VCaP (cell line): Measurements from ENCODE around the gene LILRB5.
"Not testable (repeated sequence)": the region's sequence is repeated elsewhere in the genome, so short reads cannot be mapped to it uniquely, and the experiment has no call there.

Source experiments
- H3K27ac ChIP-seq: fragments of 450-650 bp; 2 replicates; pipeline ENCODE4 v1.5.1; 2017
- TF ChIP-seq, protein P1 (sequence below): fragments of 450-650 bp; conservative IDR thresholded peaks from 2 replicates; pipeline ENCODE4 v1.5.1; 2017; ENCODE audit warnings: mild to moderate bottlenecking, moderate library complexity

The LILRB5 gene

DNA sequence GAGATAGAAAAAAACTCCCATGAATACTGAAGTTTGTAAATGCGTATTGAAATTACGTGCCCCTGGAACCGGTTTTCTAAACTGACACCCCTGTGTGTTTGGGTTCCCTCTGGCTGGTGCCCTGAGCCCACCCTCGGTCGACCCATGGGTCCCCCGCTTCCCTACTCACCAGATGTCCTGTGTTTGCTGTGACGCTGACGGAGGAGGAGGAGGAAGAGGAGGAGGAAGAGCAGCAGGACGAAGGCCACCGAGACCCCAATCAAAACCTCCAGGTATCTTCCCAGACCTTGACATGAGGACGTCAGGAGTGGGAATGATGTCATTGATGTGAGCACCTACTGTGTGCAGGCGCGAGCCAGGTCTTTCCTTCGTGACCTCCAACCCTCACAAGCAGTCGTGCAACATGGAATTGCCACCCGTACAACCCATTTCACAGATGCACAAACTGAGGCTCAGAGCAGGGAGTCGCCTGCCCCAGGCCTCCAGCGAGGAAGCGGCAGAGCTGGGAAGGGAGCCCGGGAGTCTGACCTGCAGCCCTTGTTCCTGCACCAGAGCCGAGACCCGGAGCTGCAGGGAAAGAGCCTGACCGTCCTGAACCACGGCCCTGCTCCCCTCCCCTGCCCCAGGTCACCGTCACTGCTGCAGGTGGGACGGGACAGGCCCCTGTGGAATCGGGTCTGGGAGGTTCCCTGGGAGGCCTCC lies 38.0 kb downstream of the LILRB5 start:
- H3K27ac ChIP-seq: no peak overlapping the region
- TF ChIP-seq, protein P1, sequence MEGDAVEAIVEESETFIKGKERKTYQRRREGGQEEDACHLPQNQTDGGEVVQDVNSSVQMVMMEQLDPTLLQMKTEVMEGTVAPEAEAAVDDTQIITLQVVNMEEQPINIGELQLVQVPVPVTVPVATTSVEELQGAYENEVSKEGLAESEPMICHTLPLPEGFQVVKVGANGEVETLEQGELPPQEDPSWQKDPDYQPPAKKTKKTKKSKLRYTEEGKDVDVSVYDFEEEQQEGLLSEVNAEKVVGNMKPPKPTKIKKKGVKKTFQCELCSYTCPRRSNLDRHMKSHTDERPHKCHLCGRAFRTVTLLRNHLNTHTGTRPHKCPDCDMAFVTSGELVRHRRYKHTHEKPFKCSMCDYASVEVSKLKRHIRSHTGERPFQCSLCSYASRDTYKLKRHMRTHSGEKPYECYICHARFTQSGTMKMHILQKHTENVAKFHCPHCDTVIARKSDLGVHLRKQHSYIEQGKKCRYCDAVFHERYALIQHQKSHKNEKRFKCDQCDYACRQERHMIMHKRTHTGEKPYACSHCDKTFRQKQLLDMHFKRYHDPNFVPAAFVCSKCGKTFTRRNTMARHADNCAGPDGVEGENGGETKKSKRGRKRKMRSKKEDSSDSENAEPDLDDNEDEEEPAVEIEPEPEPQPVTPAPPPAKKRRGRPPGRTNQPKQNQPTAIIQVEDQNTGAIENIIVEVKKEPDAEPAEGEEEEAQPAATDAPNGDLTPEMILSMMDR: no peak

DNA sequence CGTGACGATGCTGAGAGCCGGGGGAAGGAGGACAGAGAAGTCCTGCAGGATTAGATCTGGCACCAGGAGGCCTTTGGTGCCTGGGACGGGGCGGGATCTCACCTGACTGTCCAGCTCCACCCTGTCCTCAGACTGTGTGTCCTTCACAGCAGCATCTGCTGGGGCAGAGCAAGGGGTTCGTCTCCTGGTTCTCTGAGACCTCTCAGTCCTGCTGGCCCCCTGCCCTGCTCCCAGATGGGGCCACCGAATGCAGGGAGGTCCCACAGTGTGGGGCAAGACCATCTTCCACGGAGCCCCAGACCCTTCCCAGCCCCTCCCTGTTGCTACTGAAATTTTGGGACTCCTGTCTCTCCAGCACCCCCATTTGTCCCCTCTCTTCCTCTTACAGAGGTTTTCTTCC lies 38.8 kb downstream of the LILRB5 start:
- H3K27ac ChIP-seq: no peak overlapping the region
- TF ChIP-seq, protein P1: no peak

- not testable (repeated sequence) for H3K27ac ChIP-seq
Observed at GRCh38 chr19:54217517-54218247, 39.4 kb downstream of the LILRB5 start.

DNA sequence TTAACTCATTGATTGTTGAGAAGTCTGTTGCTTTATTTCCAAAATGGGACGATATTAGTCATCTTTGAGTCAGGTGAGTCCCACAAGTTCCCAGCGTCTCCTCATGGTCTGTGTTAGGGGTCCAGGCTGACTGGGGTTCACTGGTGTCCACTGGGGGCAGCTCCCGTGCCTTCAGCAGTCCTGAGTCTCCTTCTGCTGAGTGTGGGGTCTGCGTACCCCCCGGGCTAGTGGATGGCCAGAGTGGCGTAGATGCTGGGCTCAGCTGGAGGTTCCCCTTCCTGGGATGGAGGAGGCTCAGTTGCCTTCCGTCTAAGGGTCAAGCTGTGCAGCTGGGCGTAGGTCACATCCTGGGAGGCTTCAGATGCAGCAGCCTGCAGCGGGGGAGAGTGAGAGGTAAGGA lies 40.2 kb downstream of the LILRB5 start:
- TF ChIP-seq, protein P1: no peak
- no peak overlapping the region for H3K27ac ChIP-seq

DNA sequence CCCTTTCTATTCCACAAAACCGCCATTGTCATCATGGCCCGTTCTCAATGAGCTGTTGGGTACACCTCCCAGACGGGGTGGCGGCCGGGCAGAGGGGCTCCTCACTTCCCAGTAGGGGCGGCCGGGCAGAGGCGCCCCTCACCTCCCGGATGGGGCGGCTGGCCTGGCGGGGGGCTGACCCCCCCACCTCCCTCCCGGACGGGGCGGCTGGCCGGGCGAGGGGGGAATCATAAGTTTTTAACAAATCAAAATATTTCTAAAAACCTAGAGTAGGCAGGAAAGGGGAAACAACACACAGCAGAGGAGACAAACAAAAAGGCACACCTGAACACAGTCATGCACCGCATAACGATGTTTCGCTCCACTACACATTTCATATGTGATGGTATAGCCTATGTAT lies 42.3 kb downstream of the LILRB5 start:
- not testable (repeated sequence) for H3K27ac ChIP-seq

DNA sequence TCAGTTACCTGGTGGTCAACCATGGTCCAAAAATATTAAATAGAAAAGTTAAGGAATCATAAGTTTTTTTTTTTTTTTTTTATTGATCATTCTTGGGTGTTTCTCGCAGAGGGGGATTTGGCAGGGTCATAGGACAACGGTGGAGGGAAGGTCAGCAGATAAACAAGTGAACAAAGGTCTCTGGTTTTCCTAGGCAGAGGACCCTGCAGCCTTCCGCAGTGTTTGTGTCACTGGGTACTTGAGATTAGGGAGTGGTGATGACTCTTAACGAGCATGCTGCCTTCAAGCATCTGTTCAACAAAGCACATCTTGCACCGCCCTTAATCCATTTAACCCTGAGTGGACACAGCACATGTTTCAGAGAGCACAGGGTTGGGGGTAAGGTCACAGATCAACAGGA lies 42.9 kb downstream of the LILRB5 start:
- H3K27ac ChIP-seq: not testable (repeated sequence)

- peak overlapping the region; percentile 98 for H3K27ac ChIP-seq
- TF ChIP-seq, protein P1: no peak
Observed at GRCh38 chr19:54211235-54211634, 45.8 kb downstream of the LILRB5 start.

DNA sequence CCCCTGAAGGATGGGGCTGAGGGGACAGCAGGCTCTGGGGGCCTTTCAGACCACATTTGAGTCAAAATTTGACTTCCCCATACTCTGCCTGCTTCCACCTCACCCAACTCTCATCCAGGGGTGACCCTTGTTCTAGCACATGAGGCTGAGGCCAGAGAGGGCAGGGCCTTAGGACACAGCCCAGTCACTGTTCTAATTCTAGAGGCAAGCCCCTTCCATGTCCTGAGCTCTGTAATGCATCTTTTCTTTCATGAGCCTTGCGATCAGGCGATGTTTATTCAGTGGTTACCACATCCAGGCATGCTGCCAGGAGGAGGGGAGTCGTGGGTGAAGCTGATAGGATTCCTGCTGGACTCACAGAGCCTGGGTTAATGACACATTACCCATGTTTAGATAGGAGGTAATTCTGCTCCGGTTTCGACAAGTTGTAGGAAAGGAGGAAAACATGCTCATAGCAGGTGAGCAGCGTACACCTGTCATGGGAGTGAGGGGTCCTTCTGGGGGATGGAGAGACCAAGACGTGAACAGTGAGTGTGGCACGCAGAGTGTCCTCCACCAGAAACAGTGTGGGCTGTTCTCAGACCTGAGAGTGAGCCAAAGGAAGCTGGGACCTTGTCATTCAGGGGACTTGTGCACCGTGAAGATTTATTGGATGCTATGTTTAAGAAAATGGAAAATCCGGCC lies 47.1 kb downstream of the LILRB5 start:
- TF ChIP-seq, protein P1: no peak
- H3K27ac ChIP-seq: peak overlapping the region; percentile 98
